IPS-18c (cell line): ENCODE measurements around the gene HID1.

Source experiments
- H3K4me3 ChIP-seq: 2 replicates; pipeline ENCODE4 v1.7.0; 2013; ENCODE audit warnings: low read depth, mild to moderate bottlenecking, low read length, moderate library complexity; ENCODE audit not compliant: insufficient read depth
- H3K9me3 ChIP-seq: one replicate; pipeline ENCODE4 v1.6.1; 2013; ENCODE audit warnings: mild to moderate bottlenecking, low read length, moderate library complexity; ENCODE audit not compliant: control insufficient read depth, insufficient read depth

Gene HID1

GRCh38 chr17:74901353-74902135 lies 71.0 kb downstream of the HID1 start:
- Histone ChIP-seq H3K9me3 (no peaks in the 10 kb centered on the region), H3K4me3 (no peak overlapping the region)
